K562 (cell line): ENCODE results near the gene MMP19. TPM values are rescaled to one million over a fixed set of nuclear protein-coding genes. Genes with fewer than 3 reads are reported as not detected.

Experiments
- ATAC-seq: fragments of 200-7000 bp; cut with Tn5 transposase; 3 replicates; pipeline ENCODE4 v1.9.1; 2020; ENCODE audit warnings: moderate library complexity
- BruUV-seq: library from RNA; stranded (reverse); fragments of 400-500 nt; replicated peaks from 2 replicates; lab custom pipeline; 2021; lab: Mats Ljungman, UMichigan
- CTCF ChIA-PET: fragments of 300-600 bp; formaldehyde crosslinking; extraction: SDS; loops from one replicate; lab custom pipeline; 2021; ENCODE audit warnings: low intra/inter-chr PET ratio; lab: Yijun Ruan, JAX
- POLR2A ChIA-PET: fragments of 300-600, 350-650 bp; sonication (Branson Sonifier 250); formaldehyde crosslinking; extraction: SDS; loops from one replicate; lab custom pipeline; 2021; ENCODE audit warnings: antibody characterized with exemption, inconsistent platforms; lab: Yijun Ruan, JAX
- DNase-seq, 4 experiments: peaks; one replicate each; pipeline versions ENCODE4 v3.0.0 to v3.0.0-alpha.2; 2011 to 2018; ENCODE audit warnings: low spot score in 3 of 4, mixed read lengths in 3 of 4; ENCODE audit errors: extremely low read depth in 1 of 4
- FAIRE-seq: peaks from 2 replicates; lab custom pipeline; 2011; peaks lifted over from hg19 to GRCh38; lab: Jason Lieb, UNC
- H2AFZ ChIP-seq: 2 replicates; pipeline ENCODE4 v1.6.0; 2011; ENCODE audit warnings: low read depth, low read length, control low read depth, inconsistent platforms
- H3K27ac ChIP-seq: fragments of 200-600 bp; 3 replicates; pipeline ENCODE4 v1.8.0; 2011; ENCODE audit warnings: low read depth, mild to moderate bottlenecking, control low read depth, inconsistent platforms, low read length, moderate library complexity, mixed read lengths; ENCODE audit errors: extremely low read depth
- H3K27me3 ChIP-seq, 2 experiments: fragments of 300-600 bp in 1 of 2; 2 replicates in 1 of 2; 3 replicates in 1 of 2; pipeline versions ENCODE4 v1.6.0 to v1.8.0; 2011; ENCODE audit warnings: inconsistent platforms in 2 of 2, low read length in 2 of 2, mild to moderate bottlenecking in 1 of 2, mixed read lengths in 1 of 2, moderate library complexity in 1 of 2; ENCODE audit not compliant: control insufficient read depth in 2 of 2, insufficient read depth in 2 of 2
- H3K36me3 ChIP-seq: fragments of 300-600 bp; 3 replicates; pipeline ENCODE4 v1.8.0; 2011; ENCODE audit warnings: mild to moderate bottlenecking, low read length, inconsistent platforms; ENCODE audit not compliant: control insufficient read depth, insufficient read depth
- H3K4me1 ChIP-seq, 2 experiments: fragments of 200-600 bp in 1 of 2; replicated peaks in 1 of 2; 2 replicates in 1 of 2; 3 replicates in 1 of 2; pipeline versions ENCODE4 v1.5.1 to v1.8.0; 2011; ENCODE audit warnings: inconsistent platforms in 2 of 2, low read length in 2 of 2, mild to moderate bottlenecking in 1 of 2, mixed read lengths in 1 of 2, moderate library complexity in 1 of 2; ENCODE audit not compliant: control insufficient read depth in 2 of 2, insufficient read depth in 2 of 2
- H3K4me2 ChIP-seq: 2 replicates; pipeline ENCODE4 v1.6.1; 2011; ENCODE audit warnings: low read length, control low read depth, inconsistent platforms, mixed read lengths; ENCODE audit not compliant: insufficient read depth
- H3K4me3 ChIP-seq: fragments of 200-600 bp; sonication (generic), shearing (Covaris generic); 2 replicates; pipeline ENCODE4 v1.5.1; 2016; ENCODE audit warnings: control low read depth, inconsistent platforms
- H3K79me2 ChIP-seq: fragments of 200-600 bp; 3 replicates; pipeline ENCODE4 v1.8.0; 2011; ENCODE audit warnings: low read length, inconsistent platforms; ENCODE audit not compliant: control insufficient read depth, insufficient read depth
- H3K9ac ChIP-seq, 2 experiments: 2 replicates each; pipeline versions ENCODE4 v1.6.0 to v1.6.1; 2011; ENCODE audit warnings: low read depth in 2 of 2, low read length in 2 of 2, control low read depth in 1 of 2, inconsistent platforms in 1 of 2, mild to moderate bottlenecking in 1 of 2, mixed read lengths in 1 of 2; ENCODE audit not compliant: insufficient read depth in 1 of 2
- H3K9me1 ChIP-seq: one replicate; pipeline ENCODE4 v1.6.0; 2011; ENCODE audit warnings: inconsistent platforms, mild to moderate bottlenecking, low read length, moderate library complexity; ENCODE audit not compliant: control insufficient read depth, insufficient read depth
- H3K9me3 ChIP-seq: replicated peaks from 2 replicates; pipeline ENCODE4 v1.5.1; 2011; ENCODE audit warnings: low read depth, low read length, inconsistent platforms; ENCODE audit not compliant: control insufficient read depth, insufficient read depth
- H4K20me1 ChIP-seq: replicated peaks from 2 replicates; pipeline ENCODE4 v1.6.1; 2011; ENCODE audit warnings: low read length, inconsistent platforms, mixed read lengths; ENCODE audit not compliant: control insufficient read depth, insufficient read depth
- BACH1 ChIP-seq: fragments of 200-800 bp; sonication (Bioruptor generic); IDR thresholded peaks from 2 replicates; pipeline ENCODE4 v1.6.1; 2016; ENCODE audit warnings: missing genetic modification characterization, missing compliant biosample characterization
- SETDB1 ChIP-seq: IDR thresholded peaks from one replicate; pipeline ENCODE4 v1.6.1; 2012; ENCODE audit warnings: low read length, control low read depth, inconsistent platforms
- WGBS: fragments of 100-300 bp; shearing (Covaris generic); methylation state at CpG from one replicate; pipeline ENCODE4 v1.1.6; 2016; ENCODE audit warnings: low coverage, mixed read lengths; ENCODE audit not compliant: insufficient coverage; ENCODE audit errors: missing lambda C conversion rate; 5-methylcytosine and 5-hydroxymethylcytosine counted together
- in situ Hi-C: fragments of 300-500 bp; cut with MboI; formaldehyde crosslinking; loops from 4 replicates; pipeline ENCODE4 v1.15.0; 2018; ENCODE audit warnings: inconsistent platforms, mixed read lengths
- intact Hi-C: fragments of 100-400 bp; cut with micrococcal nuclease; formaldehyde crosslinking; loops from 2 replicates; pipeline ENCODE4 v1.14.2; 2022
- polyA plus RNA-seq, 8 experiments: library from polyadenylated mRNA; depleted of rRNA in 4 of 8; stranded (reverse) in 5 of 8; unstranded in 3 of 8; fragments of >200 nt; fragmentation: Nextera tagmentation in 2 of 8; fragmentation: Illumina TruSeq in 1 of 8; extraction: Ambion mirVana in 2 of 8; extraction: Trizol in 1 of 8; gene quantifications; 2 replicates each; pipeline versions ENCODE4 v1.2.1 to v1.2.3, GENCODE V29; 2011 to 2014; ENCODE audit warnings: inconsistent platforms in 1 of 8, missing spikeins in 1 of 8
- total RNA-seq, 7 experiments: library from RNA; depleted of rRNA in 6 of 7; stranded (reverse); fragments of >200 nt in 6 of 7; fragmentation: Illumina TruSeq in 2 of 7; extraction: Trizol in 2 of 7; gene quantifications; 2 replicates each; pipeline versions ENCODE4 v1.2.1 to v1.2.3, GENCODE V29; 2011 to 2021; ENCODE audit warnings: low replicate concordance in 1 of 7
- TF ChIP-seq, protein P1 (sequence below): fragments of 450-650 bp; IDR thresholded peaks from 2 replicates; pipeline ENCODE4 v1.6.1; 2017; ENCODE audit warnings: antibody characterized with exemption, mild to moderate bottlenecking
- TF ChIP-seq, protein P2 (sequence below), 2 experiments: fragments of 450-650 bp in 1 of 2; sonication (generic) in 1 of 2; formaldehyde crosslinking in 1 of 2; IDR thresholded peaks in 1 of 2; conservative IDR thresholded peaks in 1 of 2; 2 replicates each; pipeline versions ENCODE4 v1.6.1 to v1.8.1; 2016 to 2023; ENCODE audit warnings: mild to moderate bottlenecking in 2 of 2, moderate library complexity in 2 of 2, inconsistent platforms in 1 of 2, missing genetic modification reagents in 1 of 2

MMP19 gene
- total and polyA plus RNA-seq, 9 of the 15 experiments (the other 6 are each of a cell fraction or from before 2014, with no cell fraction given), result 0.14 to 1.6 (median 0.66) TPM

- no peak overlapping the region for H3K4me3 ChIP-seq
- peaks cover 14 to 30% of the 10 kb centered on the region in 2 experiments for H3K4me1 ChIP-seq
- H3K9me3 ChIP-seq, result no peaks in the 10 kb centered on the region
- no peaks in the 10 kb centered on the region for H4K20me1 ChIP-seq
- in situ Hi-C loops, result no loop called here
- TF ChIP-seq SETDB1 (no peak), BACH1 (tag) (0 out of 2 replicates have a peak, but pooled peaks have one; percentile 1)
- TF ChIP-seq, protein P1, sequence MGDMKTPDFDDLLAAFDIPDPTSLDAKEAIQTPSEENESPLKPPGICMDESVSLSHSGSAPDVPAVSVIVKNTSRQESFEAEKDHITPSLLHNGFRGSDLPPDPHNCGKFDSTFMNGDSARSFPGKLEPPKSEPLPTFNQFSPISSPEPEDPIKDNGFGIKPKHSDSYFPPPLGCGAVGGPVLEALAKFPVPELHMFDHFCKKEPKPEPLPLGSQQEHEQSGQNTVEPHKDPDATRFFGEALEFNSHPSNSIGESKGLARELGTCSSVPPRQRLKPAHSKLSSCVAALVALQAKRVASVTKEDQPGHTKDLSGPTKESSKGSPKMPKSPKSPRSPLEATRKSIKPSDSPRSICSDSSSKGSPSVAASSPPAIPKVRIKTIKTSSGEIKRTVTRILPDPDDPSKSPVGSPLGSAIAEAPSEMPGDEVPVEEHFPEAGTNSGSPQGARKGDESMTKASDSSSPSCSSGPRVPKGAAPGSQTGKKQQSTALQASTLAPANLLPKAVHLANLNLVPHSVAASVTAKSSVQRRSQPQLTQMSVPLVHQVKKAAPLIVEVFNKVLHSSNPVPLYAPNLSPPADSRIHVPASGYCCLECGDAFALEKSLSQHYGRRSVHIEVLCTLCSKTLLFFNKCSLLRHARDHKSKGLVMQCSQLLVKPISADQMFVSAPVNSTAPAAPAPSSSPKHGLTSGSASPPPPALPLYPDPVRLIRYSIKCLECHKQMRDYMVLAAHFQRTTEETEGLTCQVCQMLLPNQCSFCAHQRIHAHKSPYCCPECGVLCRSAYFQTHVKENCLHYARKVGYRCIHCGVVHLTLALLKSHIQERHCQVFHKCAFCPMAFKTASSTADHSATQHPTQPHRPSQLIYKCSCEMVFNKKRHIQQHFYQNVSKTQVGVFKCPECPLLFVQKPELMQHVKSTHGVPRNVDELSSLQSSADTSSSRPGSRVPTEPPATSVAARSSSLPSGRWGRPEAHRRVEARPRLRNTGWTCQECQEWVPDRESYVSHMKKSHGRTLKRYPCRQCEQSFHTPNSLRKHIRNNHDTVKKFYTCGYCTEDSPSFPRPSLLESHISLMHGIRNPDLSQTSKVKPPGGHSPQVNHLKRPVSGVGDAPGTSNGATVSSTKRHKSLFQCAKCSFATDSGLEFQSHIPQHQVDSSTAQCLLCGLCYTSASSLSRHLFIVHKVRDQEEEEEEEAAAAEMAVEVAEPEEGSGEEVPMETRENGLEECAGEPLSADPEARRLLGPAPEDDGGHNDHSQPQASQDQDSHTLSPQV, result peak; percentile 15; the same call in 1 of the 2 replicates
- TF ChIP-seq, protein P2, sequence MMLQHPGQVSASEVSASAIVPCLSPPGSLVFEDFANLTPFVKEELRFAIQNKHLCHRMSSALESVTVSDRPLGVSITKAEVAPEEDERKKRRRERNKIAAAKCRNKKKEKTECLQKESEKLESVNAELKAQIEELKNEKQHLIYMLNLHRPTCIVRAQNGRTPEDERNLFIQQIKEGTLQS (IDR thresholded peaks at IDR 0.05), result peak; percentile 26; the same call in 1 of the 2 replicates
- TF ChIP-seq, protein P2 (CRISPR knock-in tag; conservative IDR thresholded peaks at IDR 0.05), result no peak
- TF ChIP-seq, all 486 proteins: peak for 3
- intact Hi-C loops, result no loop called here
- H2AFZ ChIP-seq, result peak overlapping the region; percentile 93
- no peaks in the 10 kb centered on the region for H3K9me1 ChIP-seq
- no TSS peak for BruUV-seq
- H3K9ac ChIP-seq, result no peak overlapping the region
- DNase-seq, result no peak
- no peak for FAIRE-seq
- H3K27me3 ChIP-seq, result no peaks in the 10 kb centered on the region
- ATAC-seq, result no peak
- no peak overlapping the region for H3K4me2 ChIP-seq
- H3K36me3 ChIP-seq, result no peaks in the 10 kb centered on the region
- H3K27ac ChIP-seq, result peak overlapping the region; percentile 42; the same call in 1 of the 3 replicates
- ChIA-PET CTCF (no interaction called here), POLR2A (interaction anchor here (0.6 to 2.1 kb wide), 13 partner anchors 9 to 194 kb away, joined by 3 to 8 read pairs (median 4); partner anchors contain the start of genes DNAJC14, PYM1 and SARNP)
- 56% methylated on average over 3 of the region's 3 CpGs for WGBS
- H3K79me2 ChIP-seq, result peaks cover 3% of the 10 kb centered on the region; the same call in 1 of the 3 replicates
These were observed 4.3 kb upstream of the MMP19 start for GRCh38 chr12:55847033-55847432.
